ENCODE results near the gene PIWIL1. TPM values are rescaled to one million over a fixed set of nuclear protein-coding genes. Genes with fewer than 3 reads are reported as not detected.

PIWIL1 gene
- total RNA-seq, 2 donors from 2014 or later: not detected

DNA sequence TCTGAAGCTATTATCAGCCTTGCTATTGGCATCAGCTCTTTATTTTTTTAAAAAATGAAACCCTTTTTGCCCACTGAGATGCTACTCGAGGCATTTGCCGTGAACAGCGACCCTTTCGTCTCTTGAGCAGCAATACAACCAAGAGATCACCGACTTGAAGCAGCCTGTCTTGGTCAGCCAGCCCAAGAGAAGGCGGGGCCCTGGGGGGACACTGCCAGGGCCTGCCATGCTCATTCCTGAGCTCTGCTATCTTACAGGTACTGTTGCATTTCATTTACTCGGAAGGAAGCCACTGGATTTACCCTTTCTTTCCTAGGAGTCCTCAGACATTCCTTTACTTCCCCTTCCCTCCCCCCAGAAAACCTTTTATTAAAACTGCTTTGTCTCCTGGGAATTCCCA, 16.7 kb downstream of the PIWIL1 start:
- Histone ChIP-seq H3K4me3 (no peak overlapping the region), H3K9me3 (no peaks in the 10 kb centered on the region), H3K4me1 (no peaks in the 10 kb centered on the region), H3K27ac (no peak overlapping the region), H3K36me3 (no peaks in the 10 kb centered on the region), H3K27me3 (no peaks in the 10 kb centered on the region), H3K9ac (ENCODE audit: low read depth in 2 of 2, low read length in 2 of 2) (no peak overlapping the region)
- TF ChIP-seq CTCF (IDR thresholded peaks at IDR 0.05): no peak
- intact Hi-C loops (cut with DNase I): no loop called here
- DNase-seq: no peak

DNA sequence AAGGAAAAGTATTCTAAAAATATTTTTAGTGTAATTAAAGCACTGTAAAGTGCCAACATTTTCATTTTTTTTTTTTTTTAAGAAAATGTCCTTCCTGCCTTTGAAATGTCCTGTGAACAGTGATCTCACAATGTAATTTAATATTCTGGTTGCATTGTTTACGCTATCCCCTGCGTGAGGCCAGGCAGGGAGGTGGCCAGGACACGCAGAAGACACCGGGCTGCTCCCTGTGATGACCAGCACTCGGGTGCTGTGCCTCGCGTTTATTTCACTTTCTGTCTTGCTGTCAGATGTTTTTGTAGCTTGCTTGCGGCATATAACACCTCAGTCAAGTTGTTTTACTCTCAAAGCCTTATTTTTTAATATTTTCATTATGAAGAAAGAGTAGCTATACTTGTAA, 18.5 kb downstream of the PIWIL1 start:
- H3K4me3 ChIP-seq: no peak overlapping the region
- no peak for DNase-seq
- intact Hi-C loops (cut with DNase I): no loop called here
- H3K9ac ChIP-seq (ENCODE audit: low read depth in 2 of 2, low read length in 2 of 2): no peak overlapping the region
- H3K27me3 ChIP-seq: no peaks in the 10 kb centered on the region
- no peak overlapping the region for H3K27ac ChIP-seq
- no peaks in the 10 kb centered on the region for H3K36me3 ChIP-seq
- TF ChIP-seq CTCF (IDR thresholded peaks at IDR 0.05): no peak
- no peaks in the 10 kb centered on the region for H3K9me3 ChIP-seq
- no peaks in the 10 kb centered on the region for H3K4me1 ChIP-seq

GRCh38 chr12:130357241-130357640, 19.6 kb downstream of the PIWIL1 start:
- Histone ChIP-seq H3K9me3 (no peaks in the 10 kb centered on the region), H3K4me3 (no peak overlapping the region), H3K27me3 (no peaks in the 10 kb centered on the region), H3K27ac (no peak overlapping the region), H3K4me1 (no peaks in the 10 kb centered on the region), H3K9ac (ENCODE audit: low read depth in 2 of 2, low read length in 2 of 2) (no peak overlapping the region), H3K36me3 (no peaks in the 10 kb centered on the region)
- intact Hi-C loops (cut with DNase I): no loop called here
- TF ChIP-seq CTCF (IDR thresholded peaks at IDR 0.05): no peak
- no peak for DNase-seq

GRCh38 chr12:130357729-130358330, 20.1 kb downstream of the PIWIL1 start:
- no peak overlapping the region for H3K27ac ChIP-seq
- H3K9ac ChIP-seq (ENCODE audit: low read depth in 2 of 2, low read length in 2 of 2): no peak overlapping the region
- no peaks in the 10 kb centered on the region for H3K36me3 ChIP-seq
- no peak for DNase-seq
- TF ChIP-seq CTCF (IDR thresholded peaks at IDR 0.05): no peak
- no peaks in the 10 kb centered on the region for H3K9me3 ChIP-seq
- no peaks in the 10 kb centered on the region for H3K4me1 ChIP-seq
- H3K4me3 ChIP-seq: no peak overlapping the region
- H3K27me3 ChIP-seq: no peaks in the 10 kb centered on the region
- intact Hi-C loops (cut with DNase I): no loop called here

GRCh38 chr12:130362060-130362459, 24.4 kb downstream of the PIWIL1 start:
- intact Hi-C loops (cut with DNase I): no loop called here

More at GRCh38 chr12:130362060-130362459, 24.4 kb downstream of the PIWIL1 start:
- no peaks in the 10 kb centered on the region for H3K27me3 ChIP-seq
- H3K9ac ChIP-seq (ENCODE audit: low read depth in 2 of 2, low read length in 2 of 2): no peak overlapping the region
- H3K27ac ChIP-seq: no peak overlapping the region
- no peak overlapping the region for H3K4me3 ChIP-seq
- H3K36me3 ChIP-seq: no peaks in the 10 kb centered on the region
- DNase-seq: no peak
- TF ChIP-seq CTCF (IDR thresholded peaks at IDR 0.05): no peak
- no peaks in the 10 kb centered on the region for H3K4me1 ChIP-seq
- H3K9me3 ChIP-seq: no peaks in the 10 kb centered on the region

Data from colonic mucosa (tissue), 4 donors.